GM21717 (cell line): Measurements from ENCODE around the gene KPNA5.

Experiments
- ATAC-seq: cut with Tn5 transposase; IDR thresholded peaks from one replicate; pipeline ENCODE4 v1.9.1; 2021; ENCODE audit warnings: mild to moderate bottlenecking, moderate library complexity; ENCODE audit not compliant: unreplicated experiment

Gene KPNA5

GRCh38 chr6:116779573-116780164, 98.7 kb downstream of the KPNA5 start:
- peak; percentile 79 for ATAC-seq

- ATAC-seq, result no peak
Measured at GRCh38 chr6:116783852-116784251, 102.8 kb downstream of the KPNA5 start.
